RWPE1 (cell line): ENCODE measurements around the gene H6PD.

ENCODE experiments used
- CTCF ChIA-PET: fragments of 350-600 bp; sonication (Branson Sonifier 250); formaldehyde crosslinking; extraction: SDS; loops from one replicate; lab custom pipeline; 2021; lab: Yijun Ruan, JAX
- POLR2A ChIA-PET: fragments of 400-600 bp; formaldehyde crosslinking; extraction: SDS; loops from one replicate; lab custom pipeline; 2020; ENCODE audit warnings: antibody characterized with exemption; ENCODE audit not compliant: low non-redundant PET; lab: Yijun Ruan, JAX
- DNase-seq: peaks from one replicate; pipeline ENCODE4 v3.0.0; 2012; ENCODE audit warnings: low spot score
- H3K27ac ChIP-seq: fragments of 450-650 bp; 2 replicates; pipeline ENCODE4 v1.5.1; 2017
- CTCF ChIP-seq: fragments of 450-650 bp; conservative IDR thresholded peaks from 2 replicates; pipeline ENCODE4 v1.5.1; 2017; ENCODE audit warnings: low read depth, mild to moderate bottlenecking

Gene H6PD

GRCh38 chr1:9213956-9214355, 20.6 kb upstream of the H6PD start:
- H3K27ac ChIP-seq = no peak overlapping the region
- POLR2A ChIA-PET = no interaction called here
- CTCF ChIA-PET = no interaction called here
- no peak for TF ChIP-seq CTCF
- DNase-seq = no peak

- CTCF ChIA-PET = no interaction called here
Measured at GRCh38 chr1:9218917-9219316, 15.7 kb upstream of the H6PD start.

GRCh38 chr1:9222846-9223625, 11.5 kb upstream of the H6PD start:
- no peak overlapping the region for H3K27ac ChIP-seq
- ChIA-PET POLR2A (no interaction called here), CTCF (no interaction called here)
- no peak for TF ChIP-seq CTCF
- DNase-seq = no peak

More at GRCh38 chr1:9218917-9219316, 15.7 kb upstream of the H6PD start:
- TF ChIP-seq CTCF = no peak
- POLR2A ChIA-PET = no interaction called here
- DNase-seq = no peak
- H3K27ac ChIP-seq = no peak overlapping the region

GRCh38 chr1:9224664-9225410, 9.7 kb upstream of the H6PD start:
- ChIA-PET CTCF (no interaction called here), POLR2A (no interaction called here)

GRCh38 chr1:9225411-9225785, 9.2 kb upstream of the H6PD start:
- H3K27ac ChIP-seq = no peak overlapping the region
- DNase-seq = no peak
- POLR2A ChIA-PET = no interaction called here
- CTCF ChIA-PET = no interaction called here
- no peak for TF ChIP-seq CTCF

More at GRCh38 chr1:9224664-9225410, 9.7 kb upstream of the H6PD start:
- H3K27ac ChIP-seq = no peak overlapping the region
- TF ChIP-seq CTCF = no peak
- DNase-seq = no peak

- H3K27ac ChIP-seq = peak overlapping the region; percentile 39; the same call in 1 of the 2 replicates
- no peak for TF ChIP-seq CTCF
- POLR2A ChIA-PET = no interaction called here
- DNase-seq = peak; percentile 13
- CTCF ChIA-PET = no interaction called here
Measured at GRCh38 chr1:9228609-9229008, 6.0 kb upstream of the H6PD start.
